Frontal cortex (tissue), 4 donors: ENCODE measurements around the gene DDX51. TPM values are rescaled to one million over a fixed set of nuclear protein-coding genes. Genes with fewer than 3 reads are reported as not detected.

ENCODE experiments used
- DNase-seq, 2 donors: peaks; one replicate each; pipeline ENCODE4 v3.0.0; 2012; ENCODE audit warnings: low spot score in 2 of 2
- FAIRE-seq: peaks from 2 replicates; lab custom pipeline; 2012; peaks lifted over from hg19 to GRCh38; lab: Jason Lieb, UNC
- total RNA-seq: library from RNA; depleted of rRNA; stranded (reverse); fragments of >200 nt; gene quantifications from one replicate; pipeline ENCODE4 v1.2.3, GENCODE V29; 2014
- donor health status: control.
- donor health status: control.
- donor health status: control.

Gene DDX51, protein sequence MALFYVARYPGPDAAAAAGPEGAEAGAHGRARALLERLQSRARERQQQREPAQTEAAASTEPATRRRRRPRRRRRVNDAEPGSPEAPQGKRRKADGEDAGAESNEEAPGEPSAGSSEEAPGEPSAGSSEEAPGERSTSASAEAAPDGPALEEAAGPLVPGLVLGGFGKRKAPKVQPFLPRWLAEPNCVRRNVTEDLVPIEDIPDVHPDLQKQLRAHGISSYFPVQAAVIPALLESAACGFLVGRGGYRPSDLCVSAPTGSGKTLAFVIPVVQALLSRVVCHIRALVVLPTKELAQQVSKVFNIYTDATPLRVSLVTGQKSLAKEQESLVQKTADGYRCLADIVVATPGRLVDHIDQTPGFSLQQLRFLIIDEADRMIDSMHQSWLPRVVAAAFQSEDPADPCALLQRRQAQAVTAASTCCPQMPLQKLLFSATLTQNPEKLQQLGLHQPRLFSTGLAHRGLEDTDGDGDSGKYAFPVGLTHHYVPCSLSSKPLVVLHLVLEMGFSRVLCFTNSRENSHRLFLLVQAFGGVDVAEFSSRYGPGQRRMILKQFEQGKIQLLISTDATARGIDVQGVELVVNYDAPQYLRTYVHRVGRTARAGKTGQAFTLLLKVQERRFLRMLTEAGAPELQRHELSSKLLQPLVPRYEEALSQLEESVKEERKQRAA
- 11.0 TPM for total RNA-seq

DNA sequence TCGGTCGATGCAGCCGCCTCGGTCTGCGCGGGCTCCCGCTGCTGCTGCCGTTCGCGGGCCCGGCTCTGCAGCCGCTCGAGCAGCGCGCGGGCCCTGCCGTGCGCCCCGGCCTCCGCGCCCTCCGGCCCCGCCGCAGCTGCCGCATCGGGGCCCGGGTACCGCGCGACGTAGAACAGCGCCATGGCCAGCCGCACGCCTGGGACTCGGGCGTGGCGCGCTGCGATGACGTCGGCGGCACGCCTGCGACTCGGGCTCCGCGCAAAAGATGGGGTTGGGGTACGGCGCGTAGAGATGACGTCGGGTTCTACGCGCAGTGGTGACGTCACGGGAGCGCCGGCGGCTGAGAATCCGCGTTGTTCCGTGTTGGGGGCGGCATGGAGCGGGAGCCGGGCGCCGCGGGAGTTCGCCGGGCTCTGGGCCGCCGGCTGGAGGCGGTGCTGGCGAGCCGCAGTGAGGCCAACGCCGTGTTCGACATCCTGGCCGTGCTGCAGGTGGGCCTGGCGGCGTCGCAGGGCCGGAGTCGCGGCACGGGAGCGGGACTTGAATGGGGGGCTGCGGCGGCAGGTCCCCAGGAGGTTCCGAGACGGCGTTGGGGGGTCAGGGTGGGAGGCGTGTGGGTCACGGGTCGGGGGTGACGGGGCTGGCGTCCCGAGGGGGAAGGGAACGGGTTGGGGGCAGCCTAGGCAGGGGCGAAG is at the start of gene DDX51, which contains the start of gene NOC4L:
TSS of gene DDX51 (minus strand) at position 205 of the 695 bp plus-strand sequence. CDS start at position 182, 23 bp downstream.
TSS of gene NOC4L (plus strand) at position 343 of the 695 bp plus-strand sequence. CDS start at position 375, 32 bp downstream.
- DNase-seq (peak; percentile 99), FAIRE-seq (no peak)

DNA sequence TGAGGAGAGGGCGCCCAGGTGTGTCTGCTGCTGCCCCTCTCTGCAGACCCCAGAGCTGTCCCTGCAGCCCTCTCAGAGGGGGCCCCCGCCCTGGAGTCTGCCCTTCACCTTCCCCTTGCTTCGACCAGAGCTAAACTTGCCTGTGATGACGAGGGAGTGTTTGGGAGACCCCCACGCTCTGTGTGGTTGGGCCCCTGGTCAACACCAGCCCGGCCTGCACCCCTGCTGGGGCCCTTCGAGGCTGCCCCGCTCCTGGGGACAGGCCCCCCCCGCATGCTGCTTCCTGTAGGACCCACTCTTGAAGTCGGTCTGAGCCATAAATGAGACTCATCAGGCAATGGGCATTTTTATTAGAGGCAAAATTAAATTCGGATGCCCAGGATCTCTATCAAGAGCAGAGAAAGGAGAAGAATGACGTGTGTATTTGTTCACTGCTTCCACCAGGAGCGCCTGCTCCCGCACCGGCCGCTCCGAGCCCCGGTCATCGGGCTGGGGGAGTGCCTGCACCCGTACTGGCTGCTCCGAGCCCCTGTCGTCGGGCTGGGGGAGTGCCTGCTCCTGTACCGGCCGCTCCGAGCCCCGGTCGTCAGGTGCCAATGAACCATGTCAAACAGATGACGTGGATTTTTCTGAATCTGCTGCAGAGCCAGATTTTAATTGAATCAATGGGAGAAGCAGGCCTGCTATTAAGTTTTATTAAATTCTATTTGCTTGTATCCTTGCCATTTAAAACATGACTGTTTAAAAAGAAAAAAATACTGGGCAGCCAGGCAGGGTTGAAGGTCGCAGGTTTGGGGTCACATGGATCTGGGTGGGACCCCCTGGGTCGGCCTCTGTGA is 47.8 kb upstream of the DDX51 start:
- no peak for DNase-seq

DNA sequence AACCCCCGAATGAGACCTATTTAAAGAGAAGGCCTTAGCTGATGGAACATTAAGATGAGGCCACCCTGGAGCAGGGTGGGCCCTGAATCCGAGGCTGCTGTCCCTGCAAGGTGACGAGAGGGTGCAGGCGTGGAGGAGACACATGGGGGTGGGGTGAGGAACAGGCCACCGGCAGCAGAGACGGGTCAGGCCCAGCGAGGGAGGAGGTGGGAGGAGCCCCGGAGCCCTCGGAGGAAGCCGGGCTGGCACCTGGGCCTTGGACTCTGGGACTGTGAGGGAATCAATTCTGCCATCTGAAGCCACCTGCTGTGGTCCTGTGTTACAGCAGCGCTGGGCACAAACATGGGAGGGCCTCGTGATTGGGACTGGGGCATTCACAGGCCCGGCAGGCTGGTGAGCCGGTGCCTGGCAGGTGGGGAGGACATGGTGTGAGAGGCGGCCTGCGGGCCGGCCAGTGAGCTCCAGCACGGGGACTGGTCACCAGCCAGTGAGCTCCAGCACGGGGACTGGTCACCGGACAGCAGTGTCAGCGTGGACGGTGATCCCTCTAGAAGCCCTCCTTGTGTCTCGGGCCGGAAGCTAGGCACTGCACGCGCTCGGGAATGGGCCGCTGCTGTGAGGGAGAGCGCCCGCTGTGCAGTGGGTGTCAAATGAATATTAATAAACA is 46.8 kb upstream of the DDX51 start:
- DNase-seq (no peak), FAIRE-seq (no peak)

More for the DNA sequence above, 47.8 kb upstream of the DDX51 start:
- FAIRE-seq = no peak

- no peak for FAIRE-seq
- DNase-seq = no peak
Measured at GRCh38 chr12:132190012-132190755, 46.1 kb upstream of the DDX51 start.

GRCh38 chr12:132189378-132190011 is 45.4 kb upstream of the DDX51 start:
- no peak for FAIRE-seq

GRCh38 chr12:132188916-132189325 is 44.8 kb upstream of the DDX51 start:
- FAIRE-seq = no peak
- no peak for DNase-seq

More at GRCh38 chr12:132189378-132190011, 45.4 kb upstream of the DDX51 start:
- peak; percentile 94 to 96 for DNase-seq

GRCh38 chr12:132188451-132188901 is 44.4 kb upstream of the DDX51 start:
- FAIRE-seq (no peak), DNase-seq (no peak)

DNA sequence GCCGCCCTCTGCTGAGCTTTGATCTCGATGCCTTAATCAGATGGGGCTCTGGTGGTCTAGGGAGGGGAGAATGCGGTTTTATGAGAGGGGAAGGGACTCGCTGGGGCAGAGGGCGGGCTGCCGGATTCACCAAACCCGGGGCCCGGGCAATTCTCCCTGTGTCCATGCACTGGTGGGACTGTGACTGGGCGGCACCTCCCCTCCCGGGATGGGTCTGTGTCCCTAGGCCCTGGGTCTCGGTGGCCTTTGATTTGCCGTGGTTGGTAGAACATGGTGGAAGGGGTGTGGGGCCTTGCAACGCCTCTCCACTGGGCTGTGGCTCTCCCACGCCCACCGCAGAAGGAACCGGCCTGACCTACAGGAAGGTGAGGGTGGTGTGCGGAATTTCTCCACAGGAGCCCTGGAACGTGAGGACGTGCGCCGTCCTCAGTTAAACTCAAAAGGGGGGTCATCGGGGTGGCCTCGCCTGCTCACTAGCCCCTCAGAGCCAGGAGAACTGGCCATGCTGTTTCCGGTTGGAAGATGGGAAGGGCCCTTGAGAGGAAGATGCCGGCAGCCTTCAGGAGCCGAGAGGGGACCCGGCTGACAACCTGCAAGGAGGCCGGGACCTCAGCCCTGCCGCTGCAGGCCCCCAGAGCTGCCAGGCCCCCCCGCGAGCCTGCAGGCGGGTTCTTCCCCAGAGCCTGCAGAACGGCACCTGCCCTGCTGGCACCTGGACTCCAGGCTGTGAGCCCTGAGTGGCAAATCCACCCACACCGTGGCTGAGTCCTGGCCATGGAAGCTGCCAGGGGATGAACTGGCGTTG is 43.7 kb upstream of the DDX51 start:
- no peak for FAIRE-seq
- no peak for DNase-seq

DNA sequence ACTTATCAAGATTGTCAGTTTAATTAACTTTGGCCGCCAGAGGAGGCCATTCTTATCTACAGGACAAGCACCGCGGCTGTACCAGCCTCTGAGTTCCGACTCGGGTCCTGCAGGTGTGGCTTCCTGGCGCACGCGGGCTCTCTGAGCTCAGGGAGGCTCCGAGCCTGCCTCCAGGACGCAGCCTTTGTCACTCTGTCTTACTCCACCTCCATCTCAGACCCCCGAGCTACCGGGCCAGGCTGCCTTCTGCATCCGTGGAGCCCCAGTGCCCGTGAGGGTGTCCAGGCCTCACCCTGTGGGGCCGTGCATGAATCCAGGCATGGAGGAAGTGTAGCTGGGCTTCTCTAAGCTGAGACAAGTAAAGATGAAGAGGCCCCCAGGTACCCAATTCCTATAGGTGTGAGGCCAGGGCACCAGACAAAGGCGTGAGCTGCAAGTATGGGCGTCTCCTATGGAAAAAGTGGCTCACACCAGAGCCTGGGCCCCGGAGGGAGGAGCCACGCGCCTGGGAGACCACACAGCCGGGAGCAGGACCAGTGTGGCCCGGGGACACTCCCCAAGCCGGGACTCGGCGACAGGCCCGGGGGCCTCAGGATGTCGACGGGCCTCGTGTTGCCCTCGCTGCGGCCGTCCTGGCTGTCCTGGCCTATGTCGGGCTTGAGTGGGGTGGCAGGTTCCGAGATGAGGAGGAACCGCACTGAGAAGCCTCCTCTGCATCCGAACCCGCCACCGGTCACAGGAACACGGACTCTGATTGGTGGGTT is 42.9 kb upstream of the DDX51 start:
- no peak for FAIRE-seq
- no peak for DNase-seq

DNA sequence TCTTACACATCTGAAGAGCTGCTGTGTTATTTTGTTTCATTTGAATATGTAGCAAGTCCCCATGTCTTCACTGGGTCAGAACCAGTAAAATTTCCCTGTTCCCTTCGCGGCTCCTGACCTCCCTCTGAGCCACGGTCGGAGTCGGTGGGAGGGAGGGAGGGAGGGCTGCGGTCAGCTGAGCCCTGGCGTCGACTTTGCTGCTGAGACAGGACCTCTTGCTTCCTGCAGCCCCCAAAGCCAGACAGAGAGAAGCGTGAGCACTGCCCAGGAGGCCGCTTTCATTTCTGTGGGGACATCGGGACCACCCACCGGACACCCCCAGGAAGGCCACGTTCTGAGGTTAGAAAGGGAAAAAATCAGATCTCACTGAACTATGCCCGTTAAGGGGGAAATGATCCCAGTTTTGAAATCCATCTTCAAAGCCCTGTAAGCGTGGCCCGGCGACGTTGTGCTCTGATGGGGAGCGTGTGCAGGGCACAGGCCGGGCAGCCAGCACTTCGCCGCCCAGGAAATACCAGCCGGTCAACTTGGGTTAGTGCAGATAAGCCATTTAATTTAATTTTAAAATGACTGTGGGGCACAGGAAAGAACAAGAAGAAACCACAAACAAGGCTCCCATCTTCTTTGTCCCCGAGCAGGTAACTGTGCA is 42.2 kb upstream of the DDX51 start:
- DNase-seq = no peak
- no peak for FAIRE-seq

DNA sequence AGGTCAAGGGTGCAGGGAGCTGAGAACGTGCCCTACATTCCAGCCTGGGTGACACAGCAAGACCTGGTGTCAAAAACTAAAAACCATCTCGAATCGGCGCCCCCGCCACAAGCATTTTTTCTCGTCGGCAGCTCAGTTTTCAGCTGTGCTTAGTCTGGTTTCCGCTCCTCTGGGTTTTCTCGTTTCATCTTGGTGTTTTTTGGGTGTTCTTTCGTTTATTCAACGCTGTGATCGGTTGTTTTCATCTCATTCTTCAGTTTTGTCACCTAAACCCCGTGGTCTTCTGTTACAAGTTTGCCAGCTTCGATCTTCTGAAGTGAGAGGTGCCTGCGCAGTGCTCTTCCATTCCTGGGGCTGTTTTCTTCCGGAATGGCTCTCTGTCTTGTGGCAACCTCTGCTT is 41.6 kb upstream of the DDX51 start:
- FAIRE-seq (no peak), DNase-seq (no peak)

- no peak for FAIRE-seq
- no peak for DNase-seq
Measured at GRCh38 chr12:132182711-132183365, 38.7 kb upstream of the DDX51 start.

- DNase-seq (no peak), FAIRE-seq (no peak)
Measured at GRCh38 chr12:132182206-132182710, 38.1 kb upstream of the DDX51 start.

- no peak for FAIRE-seq
Measured at GRCh38 chr12:132181570-132182200, 37.6 kb upstream of the DDX51 start.

More at GRCh38 chr12:132181570-132182200, 37.6 kb upstream of the DDX51 start:
- no peak for DNase-seq
